Neural cell (in vitro differentiated cells): ENCODE data around the gene PVALEF. TPM values are rescaled to one million over a fixed set of nuclear protein-coding genes. Genes with fewer than 3 reads are reported as not detected.

ENCODE experiments used
- H2AFZ ChIP-seq: fragments of 200-600, 300-800 bp; sonication (generic), shearing (Covaris generic); 2 replicates; pipeline ENCODE4 v1.6.0; 2014; ENCODE audit warnings: low read depth, mild to moderate bottlenecking, antibody characterized with exemption, low read length, moderate library complexity
- H3F3A ChIP-seq: fragments of 200-600 bp; shearing (Covaris generic); 2 replicates; pipeline ENCODE4 v1.6.1; 2016; ENCODE audit warnings: mild to moderate bottlenecking, moderate library complexity, mixed read lengths, antibody characterized with exemption, low read length; ENCODE audit not compliant: insufficient read depth, poor library complexity, severe bottlenecking
- H3K27ac ChIP-seq: fragments of 200-600, 300-800 bp; sonication (generic), shearing (Covaris generic); 2 replicates; pipeline ENCODE4 v1.5.1; 2014; ENCODE audit warnings: mild to moderate bottlenecking, low read length, moderate library complexity
- H3K27me3 ChIP-seq: fragments of 300-800, 200-600 bp; sonication (generic), shearing (Covaris generic); 2 replicates; pipeline ENCODE4 v1.6.0; 2014; ENCODE audit warnings: mild to moderate bottlenecking, low read depth, low read length, moderate library complexity; ENCODE audit not compliant: insufficient read depth
- H3K36me3 ChIP-seq: fragments of 300-800, 200-600 bp; sonication (generic), shearing (Covaris generic); 2 replicates; pipeline ENCODE4 v1.5.1; 2014; ENCODE audit warnings: mild to moderate bottlenecking, antibody characterized with exemption, low read length, moderate library complexity; ENCODE audit not compliant: insufficient read depth
- H3K4me2 ChIP-seq: fragments of 300-800, 200-600 bp; sonication (generic), shearing (Covaris generic); 2 replicates; pipeline ENCODE4 v1.6.0; 2014; ENCODE audit warnings: mild to moderate bottlenecking, low read length
- H3K4me3 ChIP-seq: fragments of 300-800, 200-600 bp; sonication (generic), shearing (Covaris generic); 2 replicates; pipeline ENCODE4 v1.5.1; 2014; ENCODE audit warnings: mild to moderate bottlenecking, low read length, moderate library complexity
- H3K79me2 ChIP-seq: fragments of 200-600 bp; shearing (Covaris generic); replicated peaks from 2 replicates; pipeline ENCODE4 v1.6.0; 2014; ENCODE audit warnings: mild to moderate bottlenecking, low read length, moderate library complexity; ENCODE audit not compliant: insufficient read depth
- H3K9ac ChIP-seq: fragments of 300-800, 200-600 bp; sonication (generic), shearing (Covaris generic); 2 replicates; pipeline ENCODE4 v1.6.1; 2016; ENCODE audit warnings: mild to moderate bottlenecking, low read length, mixed read lengths
- H3K9me2 ChIP-seq: fragments of 200-600 bp; shearing (Covaris generic); 2 replicates; pipeline ENCODE4 v1.6.1; 2016; ENCODE audit warnings: mild to moderate bottlenecking, low read length, mixed read lengths; ENCODE audit not compliant: insufficient read depth
- H3K9me3 ChIP-seq: fragments of 200-600, 300-800 bp; sonication (generic), shearing (Covaris generic); 2 replicates; pipeline ENCODE4 v1.6.1; 2016; ENCODE audit warnings: mild to moderate bottlenecking, mixed run types, low read length, moderate library complexity, mixed read lengths
- H4K20me1 ChIP-seq: fragments of 200-600 bp; shearing (Covaris generic); 2 replicates; pipeline ENCODE4 v1.6.1; 2016; ENCODE audit warnings: mild to moderate bottlenecking, mixed run types; ENCODE audit not compliant: insufficient read depth
- CTCF ChIP-seq: fragments of 450-650 bp; IDR thresholded peaks from 2 replicates; pipeline ENCODE4 v1.5.1; 2014; ENCODE audit warnings: antibody characterized with exemption, mild to moderate bottlenecking, moderate library complexity; ENCODE audit not compliant: poor library complexity, severe bottlenecking
- EP300 ChIP-seq: fragments of 450-650 bp; conservative IDR thresholded peaks from 2 replicates; pipeline ENCODE4 v1.6.1; 2014; ENCODE audit warnings: antibody characterized with exemption, mild to moderate bottlenecking, moderate library complexity; ENCODE audit not compliant: poor library complexity, severe bottlenecking
- EZH2 ChIP-seq: fragments of 200-600, 300-800 bp; shearing (Covaris generic), sonication (generic); IDR thresholded peaks from 2 replicates; pipeline ENCODE4 v1.6.1; 2014; ENCODE audit warnings: antibody characterized with exemption, low read length, borderline replicate concordance, mild to moderate bottlenecking; ENCODE audit not compliant: insufficient read depth, poor library complexity, severe bottlenecking
- MXI1 ChIP-seq: fragments of 450-650 bp; conservative IDR thresholded peaks from 2 replicates; pipeline ENCODE4 v1.6.1; 2014; ENCODE audit warnings: antibody characterized with exemption, mild to moderate bottlenecking; ENCODE audit not compliant: poor library complexity, severe bottlenecking
- POLR2AphosphoS5 ChIP-seq: IDR thresholded peaks from 2 replicates; pipeline ENCODE4 v1.6.1; 2012
- RAD21 ChIP-seq: fragments of 450-650 bp; conservative IDR thresholded peaks from 2 replicates; pipeline ENCODE4 v1.6.1; 2014; ENCODE audit warnings: antibody characterized with exemption, mild to moderate bottlenecking, moderate library complexity
- REST ChIP-seq: IDR thresholded peaks from 2 replicates; pipeline ENCODE4 v1.6.1; 2012; ENCODE audit warnings: borderline replicate concordance
- SMC3 ChIP-seq: fragments of 450-650 bp; conservative IDR thresholded peaks from 2 replicates; pipeline ENCODE4 v1.6.1; 2014; ENCODE audit warnings: antibody characterized with exemption, mild to moderate bottlenecking, moderate library complexity; ENCODE audit not compliant: poor library complexity
- TAF1 ChIP-seq: IDR thresholded peaks from 2 replicates; pipeline ENCODE4 v1.6.1; 2012; ENCODE audit warnings: low read depth
- polyA plus RNA-seq: library from polyadenylated mRNA; depleted of rRNA; stranded (reverse); fragments of >200 nt; gene quantifications from 2 replicates; pipeline ENCODE4 v1.2.3, GENCODE V29; 2014

Gene PVALEF
- polyA plus RNA-seq, 1 donor from 2014 or later = not detected

- no peak overlapping the region for H2AFZ ChIP-seq
- H3K79me2 ChIP-seq = no peaks in the 10 kb centered on the region
- no peaks in the 10 kb centered on the region for H3F3A ChIP-seq
- TF ChIP-seq REST = no peak
- TF ChIP-seq EZH2 = no peak
- TF ChIP-seq MXI1 = no peak
- TF ChIP-seq EP300 = no peak
- TF ChIP-seq CTCF = no peak
- no peak for TF ChIP-seq TAF1
- TF ChIP-seq RAD21 = no peak
- no peak for TF ChIP-seq POLR2AphosphoS5
- no peak for TF ChIP-seq SMC3
- no peak overlapping the region for H3K4me2 ChIP-seq
- H3K4me3 ChIP-seq = no peak overlapping the region
- no peaks in the 10 kb centered on the region for H4K20me1 ChIP-seq
- peaks cover 6% of the 10 kb centered on the region for H3K9me3 ChIP-seq
- no peaks in the 10 kb centered on the region for H3K27me3 ChIP-seq
- no peak overlapping the region for H3K9ac ChIP-seq
- no peaks in the 10 kb centered on the region for H3K36me3 ChIP-seq
- no peaks in the 10 kb centered on the region for H3K9me2 ChIP-seq
- H3K27ac ChIP-seq = no peak overlapping the region
Measured at GRCh38 chr17:81179220-81179619, 13.9 kb downstream of the PVALEF start.

- TF ChIP-seq SMC3 (no peak), POLR2AphosphoS5 (no peak)
- H3K9ac ChIP-seq = no peak overlapping the region
- H3K4me3 ChIP-seq = no peak overlapping the region
- peaks cover 6% of the 10 kb centered on the region for H3K9me3 ChIP-seq
- no peaks in the 10 kb centered on the region for H3K36me3 ChIP-seq
- H3K9me2 ChIP-seq = no peaks in the 10 kb centered on the region
- H4K20me1 ChIP-seq = no peaks in the 10 kb centered on the region
- H3F3A ChIP-seq = no peaks in the 10 kb centered on the region
- H3K27me3 ChIP-seq = no peaks in the 10 kb centered on the region
- no peak overlapping the region for H2AFZ ChIP-seq
- no peak overlapping the region for H3K4me2 ChIP-seq
- no peak overlapping the region for H3K27ac ChIP-seq
- no peaks in the 10 kb centered on the region for H3K79me2 ChIP-seq
Measured at GRCh38 chr17:81179861-81180260, 14.6 kb downstream of the PVALEF start.
